GM12874 (cell line): ENCODE data around the gene PHF3.

Experiments
- CTCF ChIP-seq: IDR thresholded peaks from 2 replicates; pipeline ENCODE4 v1.5.1; 2011; ENCODE audit warnings: low read depth, mild to moderate bottlenecking, control low read depth, low read length, moderate library complexity; ENCODE audit not compliant: insufficient read depth

The PHF3 gene

GRCh38 chr6:63635588-63636517, at the start of gene PHF3:
PHF3 (plus strand) TSS chr6:63635802; CDS start chr6:63646552, 10,750 bp downstream.
- peak; percentile 18; the same call in 1 of the 2 replicates for TF ChIP-seq CTCF

GRCh38 chr6:63589952-63590411, 45.6 kb upstream of the PHF3 start:
- TF ChIP-seq CTCF: no peak

- no peak for TF ChIP-seq CTCF
Measured at GRCh38 chr6:63592886-63593285, 42.7 kb upstream of the PHF3 start.

- no peak for TF ChIP-seq CTCF
Measured at GRCh38 chr6:63597141-63598048, 38.2 kb upstream of the PHF3 start.

GRCh38 chr6:63598049-63599036, 37.3 kb upstream of the PHF3 start:
- TF ChIP-seq CTCF: peak; percentile 86

- no peak for TF ChIP-seq CTCF
Measured at GRCh38 chr6:63599243-63599642, 36.4 kb upstream of the PHF3 start.
